ENCODE measurements around the gene OR5K2.

OR5K2 gene

GRCh38 chr3:98514948-98515347 is 17.5 kb downstream of the OR5K2 start:
- no peak for DNase-seq
- no peak overlapping the region for H3K4me3 ChIP-seq (ENCODE audit: low read depth, low read length)
- no peaks in the 10 kb centered on the region for H3K27me3 ChIP-seq
- no peaks in the 10 kb centered on the region for H3K4me1 ChIP-seq
- no peak for TF ChIP-seq CTCF (IDR thresholded peaks at IDR 0.05; ENCODE audit: low read depth, low read length)
- no peaks in the 10 kb centered on the region for H3K9me3 ChIP-seq
- H3K36me3 ChIP-seq, result peaks cover 40% of the 10 kb centered on the region

GRCh38 chr3:98518816-98519215 is 21.3 kb downstream of the OR5K2 start:
- Histone ChIP-seq H3K27me3 (no peaks in the 10 kb centered on the region), H3K4me3 (ENCODE audit: low read depth, low read length) (no peak overlapping the region), H3K4me1 (peaks cover 4% of the 10 kb centered on the region; the same call in 1 of the 2 replicates), H3K9me3 (no peaks in the 10 kb centered on the region), H3K36me3 (peaks cover 51% of the 10 kb centered on the region)
- DNase-seq, result no peak
- no peak for TF ChIP-seq CTCF (IDR thresholded peaks at IDR 0.05; ENCODE audit: low read depth, low read length)

GRCh38 chr3:98519351-98519750 is 21.9 kb downstream of the OR5K2 start:
- DNase-seq, result no peak
- H3K4me3 ChIP-seq (ENCODE audit: low read depth, low read length), result no peak overlapping the region

GRCh38 chr3:98521897-98522543 is 24.5 kb downstream of the OR5K2 start:
- Histone ChIP-seq H3K36me3 (peaks cover 39% of the 10 kb centered on the region), H3K9me3 (no peaks in the 10 kb centered on the region), H3K27me3 (no peaks in the 10 kb centered on the region), H3K4me1 (peaks cover 4% of the 10 kb centered on the region; the same call in 1 of the 2 replicates), H3K4me3 (ENCODE audit: low read depth, low read length) (peak overlapping the region; percentile 84)
- no peak for TF ChIP-seq CTCF (IDR thresholded peaks at IDR 0.05; ENCODE audit: low read depth, low read length)
- DNase-seq, result peak; percentile 39

More at GRCh38 chr3:98519351-98519750, 21.9 kb downstream of the OR5K2 start:
- no peaks in the 10 kb centered on the region for H3K9me3 ChIP-seq
- H3K36me3 ChIP-seq, result peaks cover 51% of the 10 kb centered on the region
- peaks cover 4% of the 10 kb centered on the region; the same call in 1 of the 2 replicates for H3K4me1 ChIP-seq
- TF ChIP-seq CTCF (IDR thresholded peaks at IDR 0.05; ENCODE audit: low read depth, low read length), result no peak
- H3K27me3 ChIP-seq, result no peaks in the 10 kb centered on the region

GRCh38 chr3:98522544-98523281 is 25.2 kb downstream of the OR5K2 start, which contains the start of gene CLDND1:
CLDND1 (minus strand) TSS chr3:98522902; CDS start chr3:98521424, 1,478 bp downstream.
- no peak for TF ChIP-seq CTCF (IDR thresholded peaks at IDR 0.05; ENCODE audit: low read depth, low read length)
- Histone ChIP-seq H3K9me3 (no peaks in the 10 kb centered on the region), H3K4me1 (peaks cover 4% of the 10 kb centered on the region; the same call in 1 of the 2 replicates), H3K4me3 (ENCODE audit: low read depth, low read length) (peak within 1 kb of the TSS; percentile 84), H3K27me3 (no peaks in the 10 kb centered on the region), H3K36me3 (peaks cover 33% of the 10 kb centered on the region)
- peak; percentile 97 for DNase-seq

- Histone ChIP-seq H3K9me3 (no peaks in the 10 kb centered on the region), H3K36me3 (peaks cover 8% of the 10 kb centered on the region), H3K4me3 (ENCODE audit: low read depth, low read length) (no peak overlapping the region), H3K4me1 (peaks cover 4% of the 10 kb centered on the region; the same call in 1 of the 2 replicates), H3K27me3 (no peaks in the 10 kb centered on the region)
- TF ChIP-seq CTCF (IDR thresholded peaks at IDR 0.05; ENCODE audit: low read depth, low read length), result no peak
- no peak for DNase-seq
Observed at GRCh38 chr3:98525494-98525893, 28.0 kb downstream of the OR5K2 start.

Data from BE2C (cell line).